ENCODE measurements around the gene TPSD1. TPM values are rescaled to one million over a fixed set of nuclear protein-coding genes. Genes with fewer than 3 reads are reported as not detected.
A peak's percentile ranks its signal among the peaks of the same experiment; 100 is the strongest.

Gene TPSD1
- total and polyA plus RNA-seq, 9 of the 15 experiments (the other 6 are each of a cell fraction or from before 2014, with no cell fraction given) = not detected

GRCh38 chr16:1308036-1308976, 52.4 kb downstream of the TPSD1 start (continued):
- TF ChIP-seq ZNF212 (CRISPR knock-in tag; IDR thresholded peaks at IDR 0.05) (no peak), DACH1 (IDR thresholded peaks at IDR 0.05; ENCODE audit: partially characterized antibody) (no peak), IRF1 (CRISPR knock-in tag; IDR thresholded peaks at IDR 0.05; ENCODE audit: borderline replicate concordance) (no peak), DEAF1 (CRISPR knock-in tag; IDR thresholded peaks at IDR 0.05) (no peak), FOXA3 (CRISPR knock-in tag; conservative IDR thresholded peaks at IDR 0.05 in 1 of 2, IDR thresholded peaks at IDR 0.05 in 1 of 2) (no peak), HEY1 (CRISPR knock-in tag; IDR thresholded peaks at IDR 0.05; ENCODE audit: borderline replicate concordance) (no peak), REST (IDR thresholded peaks at IDR 0.05; ENCODE audit: borderline replicate concordance) (no peak), REST (CRISPR knock-in tag; IDR thresholded peaks at IDR 0.05; ENCODE audit: low read depth) (no peak), ZNF444 (CRISPR knock-in tag; IDR thresholded peaks at IDR 0.05) (no peak), BCLAF1 (IDR thresholded peaks at IDR 0.05; ENCODE audit: borderline replicate concordance in 1 of 2, control insufficient read depth in 1 of 2, low read depth in 2 of 2, low read length in 1 of 2) (peak; percentile 14 to 31; a peak in 2 of 4 replicates), ZNF354B (CRISPR knock-in tag; IDR thresholded peaks at IDR 0.05) (no peak)
